GM12892 (cell line): ENCODE results near the gene KLB.

Experiments
- POLR2A ChIP-seq: IDR thresholded peaks from 2 replicates; pipeline ENCODE4 v1.6.1; 2011; ENCODE audit warnings: low read depth, low read length, control low read depth
- POLR2AphosphoS5 ChIP-seq: IDR thresholded peaks from 2 replicates; pipeline ENCODE4 v1.6.1; 2011; ENCODE audit warnings: low read depth, low read length, control low read depth
- TAF1 ChIP-seq: IDR thresholded peaks from 2 replicates; pipeline ENCODE4 v1.6.1; 2011; ENCODE audit warnings: low read depth, mild to moderate bottlenecking, control low read depth, low read length, borderline replicate concordance

GRCh38 chr4:39427520-39428114, 20.9 kb downstream of the KLB start:
- TF ChIP-seq POLR2AphosphoS5 (no peak), POLR2A (no peak), TAF1 (no peak)
